ENCODE results near the gene KRT14. TPM values are rescaled to one million over a fixed set of nuclear protein-coding genes. Genes with fewer than 3 reads are reported as not detected.

Gene KRT14
- total RNA-seq, 3 donors from 2014 or later (not counting 1 experiment from before 2014, with no cell fraction given), result not detected

DNA sequence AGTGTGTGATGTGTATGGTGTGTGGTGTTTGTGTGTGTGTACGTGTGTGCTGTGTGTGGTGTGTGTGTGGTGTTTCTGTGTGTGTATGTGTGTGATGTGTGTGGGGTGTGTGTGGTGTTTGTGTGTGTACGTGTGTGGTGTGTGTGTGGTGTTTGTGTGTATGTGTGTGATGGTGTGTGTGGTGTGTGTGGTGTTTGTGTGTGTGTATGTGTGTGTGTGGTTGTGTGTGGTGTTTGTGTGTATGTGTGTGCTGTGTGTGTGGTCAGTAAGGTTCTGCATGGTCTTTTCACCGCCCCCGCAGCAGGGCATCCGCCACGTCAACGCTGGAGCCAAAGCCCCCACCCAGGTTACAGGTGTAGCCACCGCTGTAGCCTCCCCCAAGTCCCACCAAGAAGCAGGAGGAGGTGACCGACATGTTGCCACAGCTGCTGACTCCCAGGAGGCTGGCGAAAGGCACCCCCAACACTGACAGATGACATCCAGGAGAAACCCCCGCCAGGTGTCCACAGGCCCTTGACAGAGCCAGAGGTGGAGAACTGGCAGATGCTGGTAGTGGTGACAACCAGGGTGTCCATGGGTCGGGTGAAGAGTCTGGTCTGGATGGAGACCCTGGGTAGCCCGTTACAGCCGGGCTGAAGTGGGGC is 47.0 kb upstream of the KRT14 start:
- Histone ChIP-seq H3K4me3 (ENCODE audit: low read length) (no peak overlapping the region), H3K9me3 (ENCODE audit: control insufficient read depth, insufficient read depth, low read length) (no peaks in the 10 kb centered on the region), H3K27ac (ENCODE audit: low read length) (no peak overlapping the region), H3K27me3 (ENCODE audit: control insufficient read depth, insufficient read depth, low read length) (no peaks in the 10 kb centered on the region), H3K4me1 (ENCODE audit: control insufficient read depth, insufficient read depth, low read length) (no peaks in the 10 kb centered on the region), H3K36me3 (ENCODE audit: control insufficient read depth, insufficient read depth, low read length) (no peaks in the 10 kb centered on the region)
- Mint-ChIP-seq H3K9me3 (no peaks in the 10 kb centered on the region), H3K4me3 (no peak overlapping the region), H3K36me3 (no peaks in the 10 kb centered on the region), H3K4me1 (no peaks in the 10 kb centered on the region), H3K27me3 (ENCODE audit: low read depth in 2 of 2) (no peaks in the 10 kb centered on the region), H3K27ac (no peak overlapping the region)
- 91% methylated on average over 14 of the region's 14 CpGs for WGBS (ENCODE audit: insufficient coverage)
- ATAC-seq (peak in 1 of 3 donors; percentile 17), DNase-seq (no peak)
- TF ChIP-seq, protein P1, sequence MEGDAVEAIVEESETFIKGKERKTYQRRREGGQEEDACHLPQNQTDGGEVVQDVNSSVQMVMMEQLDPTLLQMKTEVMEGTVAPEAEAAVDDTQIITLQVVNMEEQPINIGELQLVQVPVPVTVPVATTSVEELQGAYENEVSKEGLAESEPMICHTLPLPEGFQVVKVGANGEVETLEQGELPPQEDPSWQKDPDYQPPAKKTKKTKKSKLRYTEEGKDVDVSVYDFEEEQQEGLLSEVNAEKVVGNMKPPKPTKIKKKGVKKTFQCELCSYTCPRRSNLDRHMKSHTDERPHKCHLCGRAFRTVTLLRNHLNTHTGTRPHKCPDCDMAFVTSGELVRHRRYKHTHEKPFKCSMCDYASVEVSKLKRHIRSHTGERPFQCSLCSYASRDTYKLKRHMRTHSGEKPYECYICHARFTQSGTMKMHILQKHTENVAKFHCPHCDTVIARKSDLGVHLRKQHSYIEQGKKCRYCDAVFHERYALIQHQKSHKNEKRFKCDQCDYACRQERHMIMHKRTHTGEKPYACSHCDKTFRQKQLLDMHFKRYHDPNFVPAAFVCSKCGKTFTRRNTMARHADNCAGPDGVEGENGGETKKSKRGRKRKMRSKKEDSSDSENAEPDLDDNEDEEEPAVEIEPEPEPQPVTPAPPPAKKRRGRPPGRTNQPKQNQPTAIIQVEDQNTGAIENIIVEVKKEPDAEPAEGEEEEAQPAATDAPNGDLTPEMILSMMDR (IDR thresholded peaks at IDR 0.05), result no peak
- intact Hi-C loops (cut with micrococcal nuclease), result no loop called here

DNA sequence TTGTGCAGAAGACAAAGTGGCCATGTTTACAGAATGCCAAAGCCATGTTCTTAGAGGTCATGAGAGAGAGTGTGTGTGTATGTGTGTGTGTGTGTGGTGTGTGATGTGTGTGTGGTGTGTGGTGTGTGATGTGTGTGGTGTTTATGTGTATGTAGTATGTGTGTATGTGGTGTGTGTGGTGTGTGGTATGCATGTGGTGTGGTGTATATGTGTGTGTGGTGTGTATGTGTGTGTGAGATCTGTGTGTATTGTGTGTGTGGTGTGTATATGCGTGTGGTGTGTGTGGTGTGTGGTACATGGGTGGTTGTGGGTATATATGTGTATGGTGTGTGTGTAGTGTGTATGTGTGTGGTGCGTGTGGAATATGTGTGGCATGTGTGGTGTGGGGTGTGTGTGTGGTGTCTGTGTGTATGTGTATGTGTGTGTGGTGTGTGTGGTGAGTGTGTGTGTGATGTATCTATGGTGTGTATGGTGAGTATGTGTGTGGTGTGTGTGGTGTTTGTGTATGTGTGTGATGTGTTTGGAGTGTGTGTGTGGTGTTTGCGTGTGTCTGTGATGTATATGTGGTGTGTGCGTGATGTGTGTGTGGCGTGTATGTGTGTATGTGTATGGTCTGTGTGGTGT is 45.9 kb upstream of the KRT14 start:
- H3K36me3 ChIP-seq (ENCODE audit: control insufficient read depth, insufficient read depth, low read length), result no peaks in the 10 kb centered on the region
- no peaks in the 10 kb centered on the region for H3K27me3 ChIP-seq (ENCODE audit: control insufficient read depth, insufficient read depth, low read length)
- intact Hi-C loops (cut with micrococcal nuclease), result no loop called here
- Mint-ChIP-seq H3K27ac (no peak overlapping the region), H3K27me3 (ENCODE audit: low read depth in 2 of 2) (no peaks in the 10 kb centered on the region), H3K36me3 (no peaks in the 10 kb centered on the region), H3K4me1 (no peaks in the 10 kb centered on the region), H3K4me3 (no peak overlapping the region), H3K9me3 (no peaks in the 10 kb centered on the region)
- WGBS (ENCODE audit: insufficient coverage), result 78% methylated on average over 5 of the region's 5 CpGs
- H3K27ac ChIP-seq (ENCODE audit: low read length), result no peak overlapping the region
- DNase-seq (no peak), ATAC-seq (peak in 1 of 3 donors; percentile 41)
- H3K4me1 ChIP-seq (ENCODE audit: control insufficient read depth, insufficient read depth, low read length), result no peaks in the 10 kb centered on the region
- H3K4me3 ChIP-seq (ENCODE audit: low read length), result no peak overlapping the region
- no peaks in the 10 kb centered on the region for H3K9me3 ChIP-seq (ENCODE audit: control insufficient read depth, insufficient read depth, low read length)
- TF ChIP-seq, protein P1 (IDR thresholded peaks at IDR 0.05), result no peak

DNA sequence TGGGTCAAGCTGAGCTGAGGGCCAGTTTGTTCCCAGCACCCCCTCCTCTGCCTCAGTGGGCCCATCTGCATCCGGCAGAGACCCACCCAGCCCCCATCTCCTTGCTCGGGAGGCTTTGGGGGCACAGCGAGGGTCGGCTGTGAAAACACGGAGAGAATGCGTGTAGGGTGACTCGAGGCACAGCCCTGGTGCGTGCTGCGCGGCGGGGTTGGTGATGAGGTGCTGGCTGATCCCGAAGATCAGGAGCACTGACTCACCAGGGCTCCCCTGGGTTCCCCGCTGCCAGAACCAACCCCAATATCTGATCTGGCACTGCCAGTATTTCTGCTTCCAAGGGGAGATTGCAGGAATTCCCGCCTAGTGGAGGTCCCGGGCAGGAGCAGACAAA is 45.2 kb upstream of the KRT14 start:
- Histone ChIP-seq H3K36me3 (ENCODE audit: control insufficient read depth, insufficient read depth, low read length) (no peaks in the 10 kb centered on the region), H3K27ac (ENCODE audit: low read length) (no peak overlapping the region), H3K4me1 (ENCODE audit: control insufficient read depth, insufficient read depth, low read length) (no peaks in the 10 kb centered on the region), H3K4me3 (ENCODE audit: low read length) (no peak overlapping the region), H3K9me3 (ENCODE audit: control insufficient read depth, insufficient read depth, low read length) (no peaks in the 10 kb centered on the region), H3K27me3 (ENCODE audit: control insufficient read depth, insufficient read depth, low read length) (no peaks in the 10 kb centered on the region)
- no peak for ATAC-seq
- no peaks in the 10 kb centered on the region for H3K4me1 Mint-ChIP-seq
- no peaks in the 10 kb centered on the region for H3K27me3 Mint-ChIP-seq (ENCODE audit: low read depth in 2 of 2)
- no peak for DNase-seq
- TF ChIP-seq, protein P1 (IDR thresholded peaks at IDR 0.05), result no peak
- no peak overlapping the region for H3K27ac Mint-ChIP-seq
- no peak overlapping the region for H3K4me3 Mint-ChIP-seq
- no peaks in the 10 kb centered on the region for H3K36me3 Mint-ChIP-seq
- H3K9me3 Mint-ChIP-seq, result no peaks in the 10 kb centered on the region
- WGBS (ENCODE audit: insufficient coverage), result 98% methylated on average over 15 of the region's 15 CpGs
- intact Hi-C loops (cut with micrococcal nuclease), result no loop called here

Measured in natural killer cell (primary cell).